LNCaP clone FGC (cell line): ENCODE data around the gene RBM12.
"Not testable (repeated sequence)": the region's sequence is repeated elsewhere in the genome, so short reads cannot be mapped to it uniquely, and the experiment has no call there.

Source experiments
- DNase-seq: peaks from one replicate; pipeline ENCODE4 v3.0.0-alpha.2; 2011; ENCODE audit warnings: low read depth
- H3K4me3 ChIP-seq: 2 replicates; pipeline ENCODE4 v1.5.1; 2011; ENCODE audit warnings: mild to moderate bottlenecking, low read depth, low read length, control low read depth
- CTCF ChIP-seq: IDR thresholded peaks from 2 replicates; pipeline ENCODE4 v1.5.1; 2012; ENCODE audit warnings: mild to moderate bottlenecking; ENCODE audit not compliant: control insufficient read depth, insufficient read depth; ENCODE audit errors: extremely low read depth

The RBM12 gene

GRCh38 chr20:35697696-35698297, 33.1 kb upstream of the RBM12 start:
- H3K4me3 ChIP-seq, result peak overlapping the region; percentile 96
- no peak for DNase-seq
- no peak for TF ChIP-seq CTCF

- TF ChIP-seq CTCF, result no peak
- no peak overlapping the region for H3K4me3 ChIP-seq
- no peak for DNase-seq
Measured at GRCh38 chr20:35695978-35696377, 31.3 kb upstream of the RBM12 start.

- no peak for TF ChIP-seq CTCF
- no peak for DNase-seq
Measured at GRCh38 chr20:35695245-35695749, 30.6 kb upstream of the RBM12 start.

GRCh38 chr20:35690265-35690664, 25.6 kb upstream of the RBM12 start:
- no peak for DNase-seq
- no peak for TF ChIP-seq CTCF
- no peak overlapping the region for H3K4me3 ChIP-seq

More at GRCh38 chr20:35695245-35695749, 30.6 kb upstream of the RBM12 start:
- no peak overlapping the region for H3K4me3 ChIP-seq

- not testable (repeated sequence) for DNase-seq, H3K4me3 ChIP-seq
- peak; percentile 26; the same call in 1 of the 2 replicates for TF ChIP-seq CTCF
Measured at GRCh38 chr20:35686872-35687271, 22.2 kb upstream of the RBM12 start.

GRCh38 chr20:35685368-35685767, 20.7 kb upstream of the RBM12 start:
- not testable (repeated sequence) for H3K4me3 ChIP-seq, DNase-seq

- no peak for DNase-seq
- H3K4me3 ChIP-seq, result no peak overlapping the region
- no peak for TF ChIP-seq CTCF
Measured at GRCh38 chr20:35681960-35682359, 17.3 kb upstream of the RBM12 start.
